ENCODE data around the gene NCK2. TPM values are rescaled to one million over a fixed set of nuclear protein-coding genes. Genes with fewer than 3 reads are reported as not detected.
"Not testable (repeated sequence)": the region's sequence is repeated elsewhere in the genome, so short reads cannot be mapped to it uniquely, and the experiment has no call there.

The NCK2 gene
- total and polyA plus RNA-seq, 4 donors = 19.3 to 54.4 (median 33.9) TPM

GRCh38 chr2:105894327-105894944 is 149.7 kb downstream of the NCK2 start:
- WGBS, 2 donors = 90 to 97% methylated on average over 13 of the region's 13 CpGs
- DNase-seq = peak in 1 of 3 donors; percentile 14
- Histone ChIP-seq H3K4me1 (ENCODE audit: control insufficient read depth in 5 of 5, insufficient read depth in 5 of 5, low read length in 5 of 5) (peaks cover 0 to 10% (median 4%) of the 10 kb centered on the region in 5 donors), H3K4me3 (no peak overlapping the region), H3K36me3 (ENCODE audit: control insufficient read depth in 4 of 4, insufficient read depth in 4 of 4, low read length in 4 of 4) (peaks cover 4 to 18% (median 14%) of the 10 kb centered on the region in 4 donors), H3K9me3 (ENCODE audit: control insufficient read depth in 4 of 4, insufficient read depth in 3 of 4, low read length in 3 of 4) (peaks cover 0 to 9% (median 2%) of the 10 kb centered on the region in 4 donors), H3K9ac (ENCODE audit: insufficient read depth in 1 of 2, low read length in 2 of 2) (no peak overlapping the region), H3K27ac (ENCODE audit: low read depth in 1 of 2, low read length in 1 of 2) (peak overlapping the region in 1 of 2 donors; percentile 17), H3K27me3 (ENCODE audit: control insufficient read depth in 3 of 3, insufficient read depth in 3 of 3, low read length in 2 of 3) (no peaks in the 10 kb centered on the region)
- TF ChIP-seq CTCF (IDR thresholded peaks at IDR 0.05; ENCODE audit: control extremely low read depth, extremely low read depth) = no peak
- ATAC-seq (ENCODE audit: insufficient read depth, low FRiP score) = no peak

GRCh38 chr2:105895990-105896764 is 151.5 kb downstream of the NCK2 start:
- Histone ChIP-seq H3K9me3 (ENCODE audit: control insufficient read depth in 4 of 4, insufficient read depth in 3 of 4, low read length in 3 of 4) (peaks cover 0 to 9% (median 3%) of the 10 kb centered on the region in 4 donors), H3K9ac (ENCODE audit: insufficient read depth in 1 of 2, low read length in 2 of 2) (no peak overlapping the region), H3K4me1 (ENCODE audit: control insufficient read depth in 5 of 5, insufficient read depth in 5 of 5, low read length in 5 of 5) (peaks cover 0 to 6% (median 4%) of the 10 kb centered on the region in 5 donors), H3K36me3 (ENCODE audit: control insufficient read depth in 4 of 4, insufficient read depth in 4 of 4, low read length in 4 of 4) (peaks cover 4 to 18% (median 14%) of the 10 kb centered on the region in 4 donors), H3K27me3 (ENCODE audit: control insufficient read depth in 3 of 3, insufficient read depth in 3 of 3, low read length in 2 of 3) (no peaks in the 10 kb centered on the region), H3K4me3 (no peak overlapping the region), H3K27ac (ENCODE audit: low read depth in 1 of 2, low read length in 1 of 2) (no peak overlapping the region)
- WGBS, 2 donors = 86 to 87% methylated on average over 10 of the region's 10 CpGs
- no peak for ATAC-seq (ENCODE audit: insufficient read depth, low FRiP score)
- no peak for TF ChIP-seq CTCF (IDR thresholded peaks at IDR 0.05; ENCODE audit: control extremely low read depth, extremely low read depth)
- no peak for DNase-seq

- Histone ChIP-seq H3K36me3 (ENCODE audit: control insufficient read depth in 4 of 4, insufficient read depth in 4 of 4, low read length in 4 of 4) (peaks cover 4 to 18% (median 14%) of the 10 kb centered on the region in 4 donors), H3K27ac (ENCODE audit: low read depth in 1 of 2, low read length in 1 of 2) (no peak overlapping the region), H3K4me1 (ENCODE audit: control insufficient read depth in 5 of 5, insufficient read depth in 5 of 5, low read length in 5 of 5) (peaks cover 0 to 7% (median 4%) of the 10 kb centered on the region in 5 donors), H3K9me3 (ENCODE audit: control insufficient read depth in 4 of 4, insufficient read depth in 3 of 4, low read length in 3 of 4) (peaks cover 0 to 9% (median 5%) of the 10 kb centered on the region in 4 donors), H3K4me3 (no peak overlapping the region), H3K9ac (ENCODE audit: insufficient read depth in 1 of 2, low read length in 2 of 2) (no peak overlapping the region), H3K27me3 (ENCODE audit: control insufficient read depth in 3 of 3, insufficient read depth in 3 of 3, low read length in 2 of 3) (no peaks in the 10 kb centered on the region)
- TF ChIP-seq CTCF (IDR thresholded peaks at IDR 0.05; ENCODE audit: control extremely low read depth, extremely low read depth) = no peak
- ATAC-seq (ENCODE audit: insufficient read depth, low FRiP score) (no peak), DNase-seq (no peak)
- 94 to 98% methylated on average over 4 of the region's 4 CpGs for WGBS, 2 donors
Observed at GRCh38 chr2:105896765-105897163, 152.1 kb downstream of the NCK2 start.

- not testable (repeated sequence) for H3K9me3 ChIP-seq (ENCODE audit: control insufficient read depth in 4 of 4, insufficient read depth in 3 of 4, low read length in 3 of 4)
Observed at GRCh38 chr2:105897694-105898093, 153.0 kb downstream of the NCK2 start.

More at GRCh38 chr2:105897694-105898093, 153.0 kb downstream of the NCK2 start:
- peaks cover 4 to 18% (median 14%) of the 10 kb centered on the region in 4 donors for H3K36me3 ChIP-seq (ENCODE audit: control insufficient read depth in 4 of 4, insufficient read depth in 4 of 4, low read length in 4 of 4)
- DNase-seq; H3K9ac ChIP-seq (ENCODE audit: insufficient read depth in 1 of 2, low read length in 2 of 2); H3K4me1 ChIP-seq (ENCODE audit: control insufficient read depth in 5 of 5, insufficient read depth in 5 of 5, low read length in 5 of 5); H3K4me3 ChIP-seq; ATAC-seq (ENCODE audit: insufficient read depth, low FRiP score); H3K27ac ChIP-seq (ENCODE audit: low read depth in 1 of 2, low read length in 1 of 2); H3K27me3 ChIP-seq (ENCODE audit: control insufficient read depth in 3 of 3, insufficient read depth in 3 of 3, low read length in 2 of 3): not testable (repeated sequence)
- WGBS, 2 donors = 100% methylated on average over 1 of the region's 1 CpG
